ENCODE measurements around the gene MTUS2.

DNA sequence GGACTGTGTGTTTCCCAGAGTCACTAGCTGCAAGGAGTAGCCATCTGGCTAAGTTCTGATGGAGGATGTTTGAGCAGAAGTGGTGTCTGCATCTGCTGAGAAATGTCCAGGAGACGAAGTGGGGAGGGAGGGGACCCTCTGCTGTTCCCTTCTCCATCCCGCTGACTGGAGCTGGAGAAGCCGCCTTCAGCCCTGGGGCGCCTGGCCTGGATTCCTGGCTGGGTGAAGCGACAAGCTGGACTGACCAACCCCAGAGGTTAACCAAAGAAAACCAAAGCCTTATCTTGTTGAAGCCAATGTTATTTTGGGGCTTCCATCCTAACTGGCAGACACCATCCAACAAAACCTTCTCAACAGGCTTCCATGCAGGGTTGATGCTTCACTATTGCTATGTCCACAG, 707.8 kb downstream of the MTUS2 start:
- TF ChIP-seq, protein P1, sequence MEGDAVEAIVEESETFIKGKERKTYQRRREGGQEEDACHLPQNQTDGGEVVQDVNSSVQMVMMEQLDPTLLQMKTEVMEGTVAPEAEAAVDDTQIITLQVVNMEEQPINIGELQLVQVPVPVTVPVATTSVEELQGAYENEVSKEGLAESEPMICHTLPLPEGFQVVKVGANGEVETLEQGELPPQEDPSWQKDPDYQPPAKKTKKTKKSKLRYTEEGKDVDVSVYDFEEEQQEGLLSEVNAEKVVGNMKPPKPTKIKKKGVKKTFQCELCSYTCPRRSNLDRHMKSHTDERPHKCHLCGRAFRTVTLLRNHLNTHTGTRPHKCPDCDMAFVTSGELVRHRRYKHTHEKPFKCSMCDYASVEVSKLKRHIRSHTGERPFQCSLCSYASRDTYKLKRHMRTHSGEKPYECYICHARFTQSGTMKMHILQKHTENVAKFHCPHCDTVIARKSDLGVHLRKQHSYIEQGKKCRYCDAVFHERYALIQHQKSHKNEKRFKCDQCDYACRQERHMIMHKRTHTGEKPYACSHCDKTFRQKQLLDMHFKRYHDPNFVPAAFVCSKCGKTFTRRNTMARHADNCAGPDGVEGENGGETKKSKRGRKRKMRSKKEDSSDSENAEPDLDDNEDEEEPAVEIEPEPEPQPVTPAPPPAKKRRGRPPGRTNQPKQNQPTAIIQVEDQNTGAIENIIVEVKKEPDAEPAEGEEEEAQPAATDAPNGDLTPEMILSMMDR (IDR thresholded peaks at IDR 0.05; ENCODE audit: insufficient read depth, low read length, poor library complexity, severe bottlenecking): no peak
- TF ChIP-seq EZH2phosphoT487 (conservative IDR thresholded peaks at IDR 0.05; ENCODE audit: low read length): no peak

Measured in SU-DHL-6 (cell line).